OCI-LY7 (cell line): Measurements from ENCODE around the gene DGKH.

Experiments
- EZH2phosphoT487 ChIP-seq: fragments of 200-600 bp; sonication (generic); IDR thresholded peaks from 2 replicates; pipeline ENCODE4 v1.6.1; 2018; ENCODE audit warnings: low read depth, borderline replicate concordance, mild to moderate bottlenecking, mixed run types, antibody characterized with exemption, low read length, moderate library complexity, mixed read lengths
- TF ChIP-seq, protein P1 (sequence below): fragments of 200-600 bp; sonication (generic); conservative IDR thresholded peaks from 2 replicates; pipeline ENCODE4 v1.5.1; 2014; ENCODE audit warnings: mild to moderate bottlenecking, antibody characterized with exemption, low read length, moderate library complexity, mixed read lengths

DNA sequence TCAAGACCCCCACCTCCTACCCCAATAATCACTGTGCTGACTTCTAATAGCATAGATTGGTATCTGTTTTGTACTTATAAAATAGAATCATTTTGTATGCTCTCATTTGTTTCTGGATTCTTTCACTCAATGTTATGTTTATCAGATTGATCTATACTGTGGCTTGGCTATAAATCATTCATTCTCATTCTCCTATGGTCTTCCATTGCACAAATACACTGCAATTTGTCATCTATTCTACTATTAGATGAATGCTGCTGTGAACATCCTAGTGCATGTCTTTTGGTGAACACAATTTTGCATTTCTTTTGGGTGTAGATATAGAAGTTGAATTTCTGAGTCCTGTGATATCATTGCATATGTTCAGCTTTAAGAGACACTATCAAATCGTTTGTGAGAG, 128.7 kb downstream of the DGKH start:
- TF ChIP-seq, protein P1, sequence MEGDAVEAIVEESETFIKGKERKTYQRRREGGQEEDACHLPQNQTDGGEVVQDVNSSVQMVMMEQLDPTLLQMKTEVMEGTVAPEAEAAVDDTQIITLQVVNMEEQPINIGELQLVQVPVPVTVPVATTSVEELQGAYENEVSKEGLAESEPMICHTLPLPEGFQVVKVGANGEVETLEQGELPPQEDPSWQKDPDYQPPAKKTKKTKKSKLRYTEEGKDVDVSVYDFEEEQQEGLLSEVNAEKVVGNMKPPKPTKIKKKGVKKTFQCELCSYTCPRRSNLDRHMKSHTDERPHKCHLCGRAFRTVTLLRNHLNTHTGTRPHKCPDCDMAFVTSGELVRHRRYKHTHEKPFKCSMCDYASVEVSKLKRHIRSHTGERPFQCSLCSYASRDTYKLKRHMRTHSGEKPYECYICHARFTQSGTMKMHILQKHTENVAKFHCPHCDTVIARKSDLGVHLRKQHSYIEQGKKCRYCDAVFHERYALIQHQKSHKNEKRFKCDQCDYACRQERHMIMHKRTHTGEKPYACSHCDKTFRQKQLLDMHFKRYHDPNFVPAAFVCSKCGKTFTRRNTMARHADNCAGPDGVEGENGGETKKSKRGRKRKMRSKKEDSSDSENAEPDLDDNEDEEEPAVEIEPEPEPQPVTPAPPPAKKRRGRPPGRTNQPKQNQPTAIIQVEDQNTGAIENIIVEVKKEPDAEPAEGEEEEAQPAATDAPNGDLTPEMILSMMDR, result no peak
- TF ChIP-seq EZH2phosphoT487, result no peak
